ENCODE results near the gene PER3. TPM values are rescaled to one million over a fixed set of nuclear protein-coding genes. Genes with fewer than 3 reads are reported as not detected.

PER3 gene
- total and polyA plus RNA-seq, 2 of the 13 experiments (the other 11 are each of a cell fraction or from before 2014, with no cell fraction given) = 3.0 to 6.0 TPM

DNA sequence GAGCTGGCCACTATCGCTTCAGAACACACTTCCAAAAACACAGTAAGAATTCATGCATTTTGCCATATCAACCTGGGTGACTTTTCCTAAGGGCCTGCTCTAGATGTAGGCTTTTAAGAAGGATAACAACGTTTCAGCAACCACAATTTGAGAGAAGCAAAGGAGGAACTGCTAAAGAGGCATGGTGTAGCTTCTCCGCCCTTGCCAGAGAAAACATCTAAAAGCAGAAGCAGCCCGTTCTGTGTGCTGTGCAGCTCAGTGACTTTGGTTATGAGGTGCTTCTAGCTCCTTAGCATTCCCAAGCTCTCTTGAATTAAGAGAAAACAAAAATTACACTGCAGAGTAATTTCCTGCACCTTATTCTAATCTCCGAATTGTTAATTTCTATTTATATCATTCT, 2.7 kb downstream of the PER3 start:
- intact Hi-C loops (cut with micrococcal nuclease; ENCODE audit: unreplicated experiment) = no loop called here
- no peak for DNase-seq (ENCODE audit: low spot score)
- peaks cover 2 to 13% of the 10 kb centered on the region in 2 experiments; a peak in 2 of 5 replicates for H3K36me3 ChIP-seq (replicated peaks in 1 of 2; ENCODE audit: control insufficient read depth in 1 of 2, insufficient read depth in 2 of 2, low read length in 2 of 2)
- H3K27ac ChIP-seq (ENCODE audit: extremely low read length, insufficient read depth, low read length) = no peak overlapping the region
- peaks cover 21% of the 10 kb centered on the region for H3K9me3 ChIP-seq (ENCODE audit: low read length)
- CTCF ChIA-PET (ENCODE audit: low intra/inter-chr PET ratio, low total read pairs) = no interaction called here
- FAIRE-seq = no peak
- no peaks in the 10 kb centered on the region for H3K79me2 ChIP-seq (ENCODE audit: insufficient read depth, low read length)
- H3K9ac ChIP-seq (ENCODE audit: insufficient read depth, low read depth, low read length) = no peak overlapping the region
- no peak overlapping the region for H3K4me2 ChIP-seq (ENCODE audit: low read depth, low read length)
- no peak overlapping the region for H3K4me3 ChIP-seq (replicated peaks in 1 of 3; ENCODE audit: insufficient read depth in 1 of 3, low read depth in 2 of 3, low read length in 3 of 3)
- no peak for ATAC-seq
- TF ChIP-seq SRSF9 (IDR thresholded peaks at IDR 0.05; ENCODE audit: borderline replicate concordance, insufficient read depth, low read depth, low read length, poor library complexity, severe bottlenecking) = no peak
- TF ChIP-seq ZNF280D (CRISPR knock-in tag; IDR thresholded peaks at IDR 0.05) = no peak
- TF ChIP-seq HDAC2 (CRISPR knock-in tag; IDR thresholded peaks at IDR 0.05) = no peak
- no peak for TF ChIP-seq ZNF234 (CRISPR knock-in tag; conservative IDR thresholded peaks at IDR 0.05)
- TF ChIP-seq BCL6 (CRISPR knock-in tag; IDR thresholded peaks at IDR 0.05) = no peak
- no peak for TF ChIP-seq SOX6 (IDR thresholded peaks at IDR 0.05)
- no peak for TF ChIP-seq SOX6 (CRISPR knock-in tag; IDR thresholded peaks at IDR 0.05)
- no peak for TF ChIP-seq ZNF619 (CRISPR knock-in tag; IDR thresholded peaks at IDR 0.05)
- TF ChIP-seq, protein P1, sequence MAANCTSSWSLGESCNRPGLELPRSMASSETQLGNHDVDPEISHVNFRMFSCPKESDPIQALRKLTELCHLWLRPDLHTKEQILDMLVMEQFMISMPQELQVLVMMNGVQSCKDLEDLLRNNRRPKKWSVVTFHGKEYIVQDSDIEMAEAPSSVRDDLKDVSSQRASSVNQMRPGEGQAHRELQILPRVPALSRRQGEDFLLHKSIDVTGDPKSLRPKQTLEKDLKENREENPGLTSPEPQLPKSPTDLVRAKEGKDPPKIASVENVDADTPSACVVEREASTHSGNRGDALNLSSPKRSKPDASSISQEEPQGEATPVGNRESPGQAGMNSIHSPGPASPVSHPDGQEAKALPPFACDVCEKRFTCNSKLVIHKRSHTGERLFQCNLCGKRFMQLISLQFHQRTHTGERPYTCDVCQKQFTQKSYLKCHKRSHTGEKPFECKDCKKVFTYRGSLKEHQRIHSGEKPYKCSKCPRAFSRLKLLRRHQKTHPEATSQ (CRISPR knock-in tag; IDR thresholded peaks at IDR 0.05; ENCODE audit: borderline replicate concordance) = no peak
- TF ChIP-seq BATF2 (CRISPR knock-in tag; IDR thresholded peaks at IDR 0.05) = no peak
- TF ChIP-seq SMC3 (IDR thresholded peaks at IDR 0.05; ENCODE audit: low read length) = no peak
- TF ChIP-seq RBAK (CRISPR knock-in tag; IDR thresholded peaks at IDR 0.05) = no peak
- no peak for TF ChIP-seq ZNF792 (CRISPR knock-in tag; IDR thresholded peaks at IDR 0.05)
- H4K20me1 ChIP-seq (ENCODE audit: insufficient read depth, low read length) = no peaks in the 10 kb centered on the region
- H3K27me3 ChIP-seq (ENCODE audit: control insufficient read depth in 1 of 2, insufficient read depth in 2 of 2, low read length in 2 of 2) = no peaks in the 10 kb centered on the region
- POLR2A ChIA-PET = no interaction called here
- in situ Hi-C loops (cut with HindIII; ENCODE audit: extremely low pct_ligation_motif_present, low pct_unique_long_range_greater_than_20kb) = no loop called here
- 81% methylated on average over 5 of the region's 5 CpGs for WGBS (ENCODE audit: low lambda C conversion rate)
- no TSS peak for BruUV-seq (replicated peaks)
- no peak overlapping the region for H2AFZ ChIP-seq (ENCODE audit: low read length)
- peaks cover 17% of the 10 kb centered on the region for H3K4me1 ChIP-seq (ENCODE audit: insufficient read depth, low read length)
